Left cardiac atrium (tissue), 4 donors: ENCODE measurements around the gene CAPRIN2. TPM values are rescaled to one million over a fixed set of nuclear protein-coding genes. Genes with fewer than 3 reads are reported as not detected.

Experiments
- ATAC-seq, 2 donors: fragments of 200-7000 bp; cut with Tn5 transposase; one replicate each; pipeline ENCODE4 v1.9.1; 2020; ENCODE audit warnings: mild to moderate bottlenecking in 2 of 2, moderate library complexity in 2 of 2
- DNase-seq: peaks from one replicate; pipeline ENCODE4 v3.0.0-alpha.2; 2020
- intact Hi-C, 2 donors: fragments of 100-400 bp; cut with DNase I; formaldehyde crosslinking; loops; one replicate each; pipeline versions ENCODE4 v1.14.1 to v1.15.1; 2022 to 2023
- total RNA-seq, 2 donors: library from RNA; stranded (reverse); fragmentation: NEBNext Ultra II Directional; extraction: Animal tissue kit (Norgen Biotek cat#: 25700); gene quantifications; one replicate each; pipeline ENCODE4 v1.2.1, GENCODE V29; 2021
- donor health status: DM: no; HTN: yes; CAD: no.
- donor health status: DM: no; HTN: yes; CAD: no; lungs with severe emphysema.
- donor health status: DM: yes; HTN: yes; CAD: no.
- donor health status: Dilated cardiomyopathy.

CAPRIN2 gene
- total RNA-seq, 2 donors from 2014 or later = 17.9 to 20.9 TPM

GRCh38 chr12:30725739-30726138, 29.0 kb downstream of the CAPRIN2 start:
- intact Hi-C loops = no loop called here
- no peak for DNase-seq
- peak in 1 of 2 donors; percentile 83 for ATAC-seq

- DNase-seq (no peak), ATAC-seq (no peak)
- intact Hi-C loops = no loop called here
Observed at GRCh38 chr12:30719060-30719459, 35.7 kb downstream of the CAPRIN2 start.

- DNase-seq = no peak
- no peak for ATAC-seq
- intact Hi-C loops = no loop called here
Observed at GRCh38 chr12:30707613-30708342, 47.0 kb downstream of the CAPRIN2 start.

GRCh38 chr12:30706476-30706875, 48.3 kb downstream of the CAPRIN2 start:
- intact Hi-C loops = no loop called here
- DNase-seq = no peak
- no peak for ATAC-seq

GRCh38 chr12:30701056-30701455, 53.7 kb downstream of the CAPRIN2 start:
- ATAC-seq (no peak), DNase-seq (no peak)
- intact Hi-C loops = no loop called here

- no peak for DNase-seq
- ATAC-seq = no peak
- intact Hi-C loops = no loop called here
Observed at GRCh38 chr12:30700216-30700900, 54.4 kb downstream of the CAPRIN2 start.

GRCh38 chr12:30698346-30698745, 56.4 kb downstream of the CAPRIN2 start:
- intact Hi-C loops = loop anchor here in 1 of 2 donors (5.0 kb wide), 1 partner anchor 59 kb away; no protein-coding TSS in a partner anchor
- ATAC-seq (no peak), DNase-seq (no peak)

GRCh38 chr12:30696943-30697342, 57.8 kb downstream of the CAPRIN2 start:
- intact Hi-C loops = loop anchor here in 1 of 2 donors (5.0 kb wide), 1 partner anchor 60 kb away; no protein-coding TSS in a partner anchor
- ATAC-seq = no peak
- DNase-seq = no peak

GRCh38 chr12:30696486-30696885, 58.3 kb downstream of the CAPRIN2 start:
- DNase-seq (no peak), ATAC-seq (no peak)
- intact Hi-C loops = loop anchor here in 1 of 2 donors (5.0 kb wide), 1 partner anchor 61 kb away; no protein-coding TSS in a partner anchor

- intact Hi-C loops = loop anchor here in 1 of 2 donors (5.0 kb wide), 1 partner anchor 61 kb away; no protein-coding TSS in a partner anchor
- ATAC-seq (no peak), DNase-seq (no peak)
Observed at GRCh38 chr12:30696103-30696408, 58.7 kb downstream of the CAPRIN2 start.

GRCh38 chr12:30695199-30696102, 59.3 kb downstream of the CAPRIN2 start, which contains the start of gene IPO8:
IPO8 (minus strand) TSS chr12:30695869; CDS start chr12:30695647, 222 bp downstream.
- DNase-seq = peak; percentile 96
- intact Hi-C loops = loop anchor here in 1 of 2 donors (5.0 kb wide), 1 partner anchor 62 kb away; no protein-coding TSS in a partner anchor
- peak; percentile 97 for ATAC-seq

- intact Hi-C loops = loop anchor here in 1 of 2 donors (5.0 kb wide), 1 partner anchor 63 kb away; no protein-coding TSS in a partner anchor
- ATAC-seq = peak; percentile 61 to 78
Observed at GRCh38 chr12:30694412-30695198, 60.1 kb downstream of the CAPRIN2 start.

GRCh38 chr12:30692470-30692869, 62.3 kb downstream of the CAPRIN2 start:
- intact Hi-C loops = no loop called here
- ATAC-seq (no peak), DNase-seq (no peak)

More at GRCh38 chr12:30694412-30695198, 60.1 kb downstream of the CAPRIN2 start:
- peak; percentile 46 for DNase-seq

- intact Hi-C loops = no loop called here
- ATAC-seq (peak; percentile 38 to 65), DNase-seq (peak; percentile 33)
Observed at GRCh38 chr12:30691122-30691879, 63.5 kb downstream of the CAPRIN2 start.

GRCh38 chr12:30687265-30687986, 67.3 kb downstream of the CAPRIN2 start:
- intact Hi-C loops = no loop called here
- no peak for DNase-seq
- no peak for ATAC-seq

GRCh38 chr12:30679241-30679640, 75.5 kb downstream of the CAPRIN2 start:
- DNase-seq (no peak), ATAC-seq (no peak)
- intact Hi-C loops = no loop called here

GRCh38 chr12:30678221-30678620, 76.5 kb downstream of the CAPRIN2 start:
- intact Hi-C loops = no loop called here
- DNase-seq (no peak), ATAC-seq (no peak)
